ENCODE data around the gene STMND1.

Gene STMND1

DNA sequence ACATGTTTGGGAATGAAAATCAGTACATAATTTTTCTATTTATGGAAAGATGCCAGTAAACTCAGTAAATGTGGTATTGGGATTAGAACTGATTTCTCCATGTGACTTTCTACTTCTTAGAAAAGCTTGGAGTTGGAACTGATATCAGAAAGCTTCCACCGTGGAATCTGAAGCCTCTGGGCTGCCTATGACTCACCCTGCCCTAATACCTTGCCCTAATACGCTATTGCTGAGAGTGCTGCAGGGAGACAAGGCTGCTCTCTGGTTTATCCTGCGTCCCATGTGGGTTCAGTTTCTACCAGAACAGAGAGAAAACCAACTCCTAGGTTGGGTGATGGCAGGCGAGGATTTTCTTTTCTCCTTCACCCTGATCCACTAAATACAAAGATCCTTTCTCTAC is 3.3 kb upstream of the STMND1 start:
- DNase-seq (ENCODE audit: low read depth in 2 of 2): no peak

- DNase-seq (ENCODE audit: low read depth in 2 of 2): no peak
Measured at GRCh38 chr6:17099401-17100059, 2.3 kb upstream of the STMND1 start.

DNA sequence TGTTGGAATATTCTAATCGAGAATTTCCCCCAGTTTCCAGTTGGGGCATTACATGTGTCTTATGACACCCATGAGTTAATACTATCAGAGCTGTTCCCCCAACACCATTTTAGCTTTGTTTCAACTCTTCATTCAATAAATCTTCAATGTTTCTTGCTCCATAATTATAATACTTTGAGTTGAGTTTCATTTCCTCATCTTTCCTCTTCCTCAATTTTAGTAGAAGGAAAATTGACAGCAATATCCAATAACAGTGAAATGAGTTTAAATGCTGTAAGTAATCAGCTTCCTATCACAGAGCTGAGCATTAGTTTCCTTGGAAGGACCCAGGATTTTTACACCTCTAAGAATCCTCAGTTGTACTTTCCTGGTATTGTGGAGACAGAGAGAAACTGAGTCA is 1.0 kb upstream of the STMND1 start:
- DNase-seq (ENCODE audit: low read depth in 2 of 2): no peak

GRCh38 chr6:17102258-17102870 is 514 bp downstream of the STMND1 start:
- DNase-seq (ENCODE audit: low read depth in 2 of 2): no peak

GRCh38 chr6:17103715-17104114 is 1.9 kb downstream of the STMND1 start:
- DNase-seq (ENCODE audit: low read depth in 2 of 2): no peak

- no peak for DNase-seq (ENCODE audit: low read depth in 2 of 2)
Measured at GRCh38 chr6:17107863-17108262, 6.0 kb downstream of the STMND1 start.

DNA sequence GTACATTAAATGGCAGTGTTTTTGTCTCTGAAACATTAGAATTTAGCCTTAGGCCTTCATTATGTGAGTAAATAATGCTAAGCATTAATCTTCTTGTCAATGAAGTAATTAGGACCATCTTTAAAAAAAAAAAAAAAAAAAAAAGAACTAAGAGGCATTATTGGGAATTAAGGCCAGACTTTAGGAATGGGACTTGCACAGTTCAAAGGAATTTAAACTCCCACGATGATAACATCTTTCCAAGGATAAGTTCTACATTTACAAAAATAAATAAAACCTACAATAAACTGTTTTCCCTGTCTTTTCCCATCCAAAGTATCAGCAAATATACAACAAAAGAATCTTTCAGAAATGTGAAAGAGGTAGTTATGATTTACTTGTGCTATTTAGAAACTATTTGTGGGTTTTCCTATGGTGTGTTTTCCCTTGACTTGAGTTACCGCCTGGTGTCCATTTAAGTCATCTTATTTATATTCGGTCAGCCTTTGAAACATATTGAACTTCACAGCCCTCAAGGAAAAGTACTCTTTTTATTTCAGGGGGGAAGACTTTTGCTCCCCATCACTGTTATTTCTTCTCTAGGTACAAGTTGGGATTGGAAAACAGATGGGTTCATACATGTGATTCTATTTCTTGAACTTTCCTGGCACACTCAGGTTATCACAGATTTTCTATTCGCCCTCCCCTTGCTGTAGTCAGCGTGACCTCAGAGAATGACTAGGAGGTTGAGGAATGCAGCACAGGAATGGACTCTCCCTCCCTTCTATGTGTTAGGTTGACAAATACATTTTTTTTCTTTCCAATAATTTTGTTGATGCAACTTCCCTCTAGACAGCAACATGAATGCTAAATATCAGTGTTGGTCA is 13.6 kb downstream of the STMND1 start:
- DNase-seq (ENCODE audit: low read depth in 2 of 2): no peak

DNA sequence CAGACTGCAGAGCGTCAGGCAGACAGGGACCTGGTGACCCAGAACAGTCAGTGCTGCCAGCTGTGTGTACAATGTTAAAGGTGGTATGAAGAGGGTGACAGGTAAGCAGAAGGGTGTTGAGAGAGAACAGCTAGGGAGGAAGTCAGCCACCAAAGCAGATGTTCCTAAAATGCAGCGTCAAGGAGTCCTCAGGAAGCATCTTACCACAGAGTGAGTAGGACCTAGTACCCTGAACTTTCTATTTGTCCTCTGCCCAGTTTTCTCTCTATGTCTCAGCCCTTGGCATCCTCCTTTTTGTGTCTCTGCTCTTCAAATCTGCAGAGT is 14.2 kb downstream of the STMND1 start:
- DNase-seq (ENCODE audit: low read depth in 2 of 2): no peak

GRCh38 chr6:17120019-17120418 is 18.2 kb downstream of the STMND1 start:
- no peak for DNase-seq (ENCODE audit: low read depth in 2 of 2)

- DNase-seq (ENCODE audit: low read depth in 2 of 2): no peak
Measured at GRCh38 chr6:17125407-17125806, 23.6 kb downstream of the STMND1 start.

DNA sequence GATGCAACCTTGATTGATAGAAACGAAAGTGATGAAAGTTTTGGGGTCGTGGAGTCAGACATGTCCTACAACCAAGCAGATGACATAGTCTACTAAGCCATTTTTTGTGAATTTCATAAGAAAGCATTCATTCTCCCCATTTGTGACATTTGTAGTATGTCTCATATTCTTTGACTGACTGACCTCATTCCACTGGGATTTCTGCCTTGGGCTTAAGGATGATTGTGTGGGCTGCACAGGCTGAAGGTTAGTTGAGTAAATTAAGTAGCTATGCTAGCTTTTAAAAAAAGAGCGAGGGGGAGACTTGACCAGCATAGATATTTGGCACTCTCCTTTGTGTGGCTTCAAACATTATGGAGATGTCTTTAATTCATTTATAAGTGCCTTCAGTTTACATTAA is 28.9 kb downstream of the STMND1 start:
- DNase-seq (ENCODE audit: low read depth in 2 of 2): no peak

- no peak for DNase-seq (ENCODE audit: low read depth in 2 of 2)
Measured at GRCh38 chr6:17132967-17133366, 31.1 kb downstream of the STMND1 start.

DNA sequence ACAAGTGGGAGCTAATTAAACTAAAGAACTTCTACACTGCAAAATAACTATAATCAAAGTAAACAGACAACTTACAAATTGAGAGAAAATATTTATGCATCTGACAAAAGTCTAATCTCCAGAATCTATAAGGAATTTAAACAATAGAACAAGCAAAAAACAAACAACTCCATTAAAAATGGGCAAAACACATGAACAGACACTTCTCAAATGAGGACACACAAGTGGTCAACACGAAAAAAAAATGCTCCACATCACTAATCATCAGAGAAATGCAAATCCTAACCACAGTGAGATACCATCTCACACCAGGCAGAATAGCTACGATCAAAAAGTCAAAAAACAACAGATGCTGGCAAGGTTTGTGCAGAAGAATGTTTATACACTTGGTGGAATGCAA is 36.2 kb downstream of the STMND1 start:
- DNase-seq (ENCODE audit: low read depth in 2 of 2): no peak

DNA sequence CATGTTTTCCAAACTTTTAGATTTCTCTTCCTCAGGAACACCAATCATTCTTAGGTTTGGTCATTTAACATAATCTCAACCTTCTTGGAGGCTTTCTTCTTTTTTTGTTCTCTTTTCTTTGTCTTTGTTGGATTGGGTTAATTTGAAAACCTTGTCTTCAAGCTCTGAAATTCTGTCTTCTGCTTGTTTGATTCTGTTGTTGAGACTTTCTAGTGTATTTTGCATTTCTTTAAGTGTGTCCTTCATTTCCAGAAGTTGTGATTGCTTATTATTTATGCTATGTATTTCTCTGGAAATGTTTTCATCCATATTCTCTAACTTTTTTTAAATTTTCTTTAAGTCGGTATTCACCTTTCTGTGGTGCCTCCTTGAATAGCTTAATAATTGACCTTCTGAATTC is 42.2 kb downstream of the STMND1 start:
- no peak for DNase-seq (ENCODE audit: low read depth in 2 of 2)

DNA sequence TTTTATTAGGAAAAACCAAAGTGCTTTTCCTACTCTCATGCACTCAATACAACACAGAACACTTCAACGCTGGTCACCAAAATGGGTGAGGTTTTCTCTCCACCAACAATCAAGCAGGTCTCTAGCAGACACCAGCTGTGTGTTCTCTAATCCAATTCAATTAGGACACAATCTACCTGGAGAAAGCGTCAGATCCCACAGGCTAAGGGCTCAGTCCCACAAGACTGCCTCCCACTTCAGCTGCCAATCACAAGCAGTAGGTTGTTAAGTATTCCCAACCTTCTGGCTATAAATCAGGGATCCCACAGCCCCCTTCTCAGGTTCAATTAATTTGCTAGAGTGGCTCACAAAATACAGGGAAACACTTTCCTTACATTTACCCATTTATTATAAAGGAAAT is 47.7 kb downstream of the STMND1 start:
- DNase-seq (ENCODE audit: low read depth in 2 of 2): no peak

- no peak for DNase-seq (ENCODE audit: low read depth in 2 of 2)
Measured at GRCh38 chr6:17150096-17150495, 48.2 kb downstream of the STMND1 start.

GRCh38 chr6:17151888-17152287 is 50.0 kb downstream of the STMND1 start:
- no peak for DNase-seq (ENCODE audit: low read depth in 2 of 2)

- no peak for DNase-seq (ENCODE audit: low read depth in 2 of 2)
Measured at GRCh38 chr6:17152703-17153102, 50.9 kb downstream of the STMND1 start.

DNA sequence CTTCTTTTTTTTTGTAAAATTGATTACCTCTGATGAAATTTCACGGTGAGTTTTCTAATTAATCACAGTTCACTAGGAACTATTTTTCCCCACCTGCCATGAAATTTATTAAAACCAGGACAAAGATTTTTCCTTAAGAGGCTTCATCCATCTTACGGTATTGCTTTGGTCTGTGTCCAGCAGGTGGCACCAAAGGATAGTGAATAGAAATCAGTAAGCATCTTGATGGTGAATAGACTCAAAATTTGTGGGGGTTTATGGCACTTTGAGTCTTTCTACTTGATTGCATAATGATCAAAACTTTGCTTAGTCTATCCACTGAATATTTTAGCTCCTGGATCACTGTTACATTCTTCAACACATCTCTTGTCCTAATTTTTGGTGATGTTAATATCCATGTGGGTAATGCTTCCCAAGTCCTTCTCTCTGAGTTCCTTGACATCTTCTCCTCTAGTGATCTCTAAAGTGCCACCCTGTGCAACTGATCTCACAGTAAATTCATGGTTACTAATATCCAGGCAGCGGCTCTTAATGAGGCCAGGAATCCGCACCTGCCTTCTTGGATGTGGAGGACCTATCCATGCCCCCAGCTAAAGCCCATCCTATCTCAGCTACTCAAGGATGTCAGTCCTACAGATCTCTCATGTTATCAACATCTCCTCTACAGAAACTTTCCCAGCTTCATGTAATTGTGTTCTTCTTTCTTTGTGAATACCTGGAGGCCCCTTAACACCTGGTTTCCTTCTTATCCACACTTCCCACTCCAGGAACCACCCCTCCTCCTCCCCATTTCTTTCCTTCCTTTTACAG is 54.5 kb downstream of the STMND1 start:
- peak; percentile 10 to 32 for DNase-seq (ENCODE audit: low read depth in 2 of 2)

DNA sequence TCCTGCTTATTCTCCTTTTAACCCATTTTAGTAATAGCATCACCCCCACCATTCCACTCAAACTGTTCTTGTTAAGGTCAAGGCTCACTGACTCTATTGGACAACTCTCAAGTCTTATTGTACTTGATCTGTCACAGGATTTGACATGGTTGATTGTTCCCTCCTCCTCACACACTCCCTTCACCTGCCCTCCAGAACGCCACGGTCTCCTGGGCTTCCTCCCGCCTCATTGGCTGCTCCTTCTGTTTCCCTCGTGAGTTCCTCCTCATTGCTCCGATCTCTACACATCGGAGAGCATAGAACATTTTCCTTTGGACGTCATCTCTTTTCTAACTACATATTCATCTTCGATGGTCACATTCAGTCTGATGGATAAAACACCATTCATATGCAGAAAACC is 55.1 kb downstream of the STMND1 start:
- no peak for DNase-seq (ENCODE audit: low read depth in 2 of 2)

DNA sequence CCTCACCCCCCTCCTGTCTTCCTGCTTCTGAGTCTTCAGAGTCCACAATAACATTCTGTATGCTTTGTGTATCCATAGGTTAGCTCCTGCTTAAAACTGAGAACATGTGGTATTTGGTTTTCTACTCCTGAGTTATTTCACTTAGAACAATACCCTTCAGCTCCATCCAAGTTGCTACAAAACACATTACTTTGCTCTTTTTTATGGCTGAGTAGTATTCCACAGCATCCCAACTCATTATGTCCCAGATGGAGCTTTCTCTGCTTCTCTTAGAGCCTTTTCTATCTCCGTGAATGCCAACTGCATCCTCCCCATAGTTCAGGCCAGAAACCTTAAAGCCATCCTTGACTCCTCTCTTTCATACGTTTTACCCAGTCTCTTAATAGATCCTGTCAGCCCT is 55.8 kb downstream of the STMND1 start:
- DNase-seq (ENCODE audit: low read depth in 2 of 2): no peak

GRCh38 chr6:17159240-17159639 is 57.4 kb downstream of the STMND1 start:
- no peak for DNase-seq (ENCODE audit: low read depth in 2 of 2)
